ENCODE measurements around the gene MED13L. TPM values are rescaled to one million over a fixed set of nuclear protein-coding genes. Genes with fewer than 3 reads are reported as not detected.
A peak's percentile ranks its signal among the peaks of the same experiment; 100 is the strongest.
"Not testable (repeated sequence)": the region's sequence is repeated elsewhere in the genome, so short reads cannot be mapped to it uniquely, and the experiment has no call there.

MED13L gene
- total and polyA plus RNA-seq, 11 donors, result 12.2 to 84.1 (median 60.2) TPM

- TF ChIP-seq CTCF (IDR thresholded peaks at IDR 0.05) (no peak), POLR2A (IDR thresholded peaks at IDR 0.05) (no peak)
- H3K27me3 ChIP-seq, result no peaks in the 10 kb centered on the region
- no peaks in the 10 kb centered on the region for H3K9me3 ChIP-seq
- 88 to 94% (median 92%) methylated on average over 5 of the region's 5 CpGs for WGBS, 4 donors
- no peak overlapping the region for H3K27ac ChIP-seq
- no peaks in the 10 kb centered on the region for H3K36me3 ChIP-seq
- DNase-seq, result no peak
- intact Hi-C loops (cut with DNase I), result loop anchor here in 2 of 10 donors (5.0 to 10.0 kb wide), 3 partner anchors 230 to 410 kb away; no protein-coding TSS in a partner anchor
- H3K4me3 ChIP-seq, result no peak overlapping the region
- ATAC-seq, result no peak
- H3K4me1 ChIP-seq, result peaks cover 0 to 51% (median 0%) of the 10 kb centered on the region in 12 donors
Observed at GRCh38 chr12:116284396-116284795, 6.9 kb upstream of the MED13L start.

- not testable (repeated sequence) for H3K27ac ChIP-seq, H3K9me3 ChIP-seq, H3K4me3 ChIP-seq, H3K36me3 ChIP-seq, H3K27me3 ChIP-seq, ATAC-seq, DNase-seq
- WGBS, 4 donors, result 92 to 95% (median 94%) methylated on average over 8 of the region's 8 CpGs
- peaks cover 0 to 51% (median 0%) of the 10 kb centered on the region in 12 donors for H3K4me1 ChIP-seq
- intact Hi-C loops (cut with DNase I), result loop anchor here in 2 of 10 donors (5.0 to 10.0 kb wide), 3 partner anchors 231 to 411 kb away; no protein-coding TSS in a partner anchor
Observed at GRCh38 chr12:116283881-116284280, 6.4 kb upstream of the MED13L start.

GRCh38 chr12:116282371-116283286 is 5.1 kb upstream of the MED13L start:
- H3K4me1 ChIP-seq, result peaks cover 0 to 59% (median 3%) of the 10 kb centered on the region in 12 donors
- TF ChIP-seq CTCF (IDR thresholded peaks at IDR 0.05) (no peak), POLR2A (IDR thresholded peaks at IDR 0.05) (no peak)
- intact Hi-C loops (cut with DNase I), result loop anchor here in 2 of 10 donors (5.0 to 10.0 kb wide), 3 partner anchors 232 to 412 kb away; no protein-coding TSS in a partner anchor
- no peak for ATAC-seq
- WGBS, 4 donors, result 47 to 62% (median 52%) methylated on average over 15 of the region's 15 CpGs
- H3K4me3 ChIP-seq, result peak overlapping the region in 7 of 12 donors; percentile 13 to 45 (median 29)
- no peaks in the 10 kb centered on the region for H3K27me3 ChIP-seq
- DNase-seq, result no peak
- H3K9me3 ChIP-seq, result no peaks in the 10 kb centered on the region
- H3K27ac ChIP-seq, result peak overlapping the region in 1 of 12 donors; percentile 73
- H3K36me3 ChIP-seq, result no peaks in the 10 kb centered on the region

GRCh38 chr12:116280595-116281290 is 3.2 kb upstream of the MED13L start:
- peaks cover 0 to 58% (median 5%) of the 10 kb centered on the region in 12 donors for H3K4me1 ChIP-seq
- ATAC-seq, result no peak

More at GRCh38 chr12:116280595-116281290, 3.2 kb upstream of the MED13L start:
- H3K27ac ChIP-seq, result peak overlapping the region in 1 of 12 donors; percentile 44
- no peak overlapping the region for H3K4me3 ChIP-seq
- DNase-seq, result no peak
- H3K9me3 ChIP-seq, result no peaks in the 10 kb centered on the region
- H3K27me3 ChIP-seq, result no peaks in the 10 kb centered on the region
- TF ChIP-seq CTCF (IDR thresholded peaks at IDR 0.05), result no peak
- no peak for TF ChIP-seq POLR2A (IDR thresholded peaks at IDR 0.05)
- H3K36me3 ChIP-seq, result no peaks in the 10 kb centered on the region
- intact Hi-C loops (cut with DNase I), result loop anchor here in 2 of 10 donors (5.0 to 10.0 kb wide), 3 partner anchors 234 to 414 kb away; no protein-coding TSS in a partner anchor
- WGBS, 4 donors, result 71 to 83% (median 78%) methylated on average over 5 of the region's 5 CpGs

All from heart left ventricle (tissue), 16 donors.